ENCODE results near the gene KRT28.

Gene KRT28

GRCh38 chr17:40827746-40828453 lies 28.1 kb upstream of the KRT28 start:
- no peaks in the 10 kb centered on the region for H3K9me3 Mint-ChIP-seq
- no peaks in the 10 kb centered on the region for H3K36me3 Mint-ChIP-seq (ENCODE audit: insufficient read depth)
- peak overlapping the region; percentile 1 for H3K27ac Mint-ChIP-seq (ENCODE audit: low read depth)
- ATAC-seq (replicated peaks; ENCODE audit: extremely low read depth, poor library complexity, severe bottlenecking) (peak; percentile 52), DNase-seq (ENCODE audit: low spot score in 2 of 2) (no peak)
- H3K27me3 Mint-ChIP-seq = no peaks in the 10 kb centered on the region
- no peak overlapping the region for H3K4me3 Mint-ChIP-seq
- H3K4me1 Mint-ChIP-seq = peaks cover 11% of the 10 kb centered on the region

GRCh38 chr17:40825599-40825998 lies 25.8 kb upstream of the KRT28 start:
- Mint-ChIP-seq H3K36me3 (ENCODE audit: insufficient read depth) (peaks cover 3% of the 10 kb centered on the region), H3K27me3 (no peaks in the 10 kb centered on the region)
- ATAC-seq (replicated peaks; ENCODE audit: extremely low read depth, poor library complexity, severe bottlenecking) = no peak

GRCh38 chr17:40824015-40824832 lies 24.5 kb upstream of the KRT28 start:
- ATAC-seq (replicated peaks; ENCODE audit: extremely low read depth, poor library complexity, severe bottlenecking) = no peak
- Mint-ChIP-seq H3K27ac (ENCODE audit: low read depth) (no peak overlapping the region), H3K27me3 (no peaks in the 10 kb centered on the region), H3K4me1 (peaks cover 18% of the 10 kb centered on the region), H3K9me3 (no peaks in the 10 kb centered on the region), H3K36me3 (ENCODE audit: insufficient read depth) (peaks cover 3% of the 10 kb centered on the region), H3K4me3 (no peak overlapping the region)
- no peak for DNase-seq (ENCODE audit: low spot score in 2 of 2)

More at GRCh38 chr17:40825599-40825998, 25.8 kb upstream of the KRT28 start:
- Mint-ChIP-seq H3K4me1 (peaks cover 11% of the 10 kb centered on the region), H3K27ac (ENCODE audit: low read depth) (no peak overlapping the region), H3K9me3 (no peaks in the 10 kb centered on the region), H3K4me3 (no peak overlapping the region)
- DNase-seq (ENCODE audit: low spot score in 2 of 2) = no peak

- no peak within 1 kb of the TSS for H3K4me3 Mint-ChIP-seq
- H3K27ac Mint-ChIP-seq (ENCODE audit: low read depth) = no peak within 1 kb of the TSS
- peaks cover 13% of the 10 kb centered on the region for H3K36me3 Mint-ChIP-seq (ENCODE audit: insufficient read depth)
- DNase-seq (ENCODE audit: low spot score in 2 of 2) = no peak
- peaks cover 17% of the 10 kb centered on the region for H3K4me1 Mint-ChIP-seq
- ATAC-seq (replicated peaks; ENCODE audit: extremely low read depth, poor library complexity, severe bottlenecking) = no peak
- peaks cover 3% of the 10 kb centered on the region for H3K9me3 Mint-ChIP-seq
- H3K27me3 Mint-ChIP-seq = no peaks in the 10 kb centered on the region
Measured at GRCh38 chr17:40822132-40822812, 22.5 kb upstream of the KRT28 start, which contains the start of gene KRT10. KRT10 (minus strand) TSS chr17:40822614; CDS start chr17:40822585, 29 bp downstream.

GRCh38 chr17:40821536-40821935 lies 21.8 kb upstream of the KRT28 start:
- Mint-ChIP-seq H3K9me3 (peaks cover 7% of the 10 kb centered on the region), H3K4me3 (no peak overlapping the region), H3K27me3 (no peaks in the 10 kb centered on the region), H3K36me3 (ENCODE audit: insufficient read depth) (peaks cover 18% of the 10 kb centered on the region), H3K27ac (ENCODE audit: low read depth) (no peak overlapping the region), H3K4me1 (peaks cover 21% of the 10 kb centered on the region)
- DNase-seq (ENCODE audit: low spot score in 2 of 2) (no peak), ATAC-seq (replicated peaks; ENCODE audit: extremely low read depth, poor library complexity, severe bottlenecking) (no peak)

- ATAC-seq (replicated peaks; ENCODE audit: extremely low read depth, poor library complexity, severe bottlenecking) = no peak
- H3K4me3 Mint-ChIP-seq = peak overlapping the region; percentile 86
- H3K9me3 Mint-ChIP-seq = peaks cover 7% of the 10 kb centered on the region
- peaks cover 21% of the 10 kb centered on the region for H3K4me1 Mint-ChIP-seq
- peak overlapping the region; percentile 57 for H3K27ac Mint-ChIP-seq (ENCODE audit: low read depth)
- peaks cover 18% of the 10 kb centered on the region for H3K36me3 Mint-ChIP-seq (ENCODE audit: insufficient read depth)
- H3K27me3 Mint-ChIP-seq = no peaks in the 10 kb centered on the region
- DNase-seq (ENCODE audit: low spot score in 2 of 2) = no peak
Measured at GRCh38 chr17:40820228-40820838, 20.6 kb upstream of the KRT28 start.

- H3K4me3 Mint-ChIP-seq = peak overlapping the region; percentile 86
- no peak for DNase-seq (ENCODE audit: low spot score in 2 of 2)
Measured at GRCh38 chr17:40819528-40820125, 19.9 kb upstream of the KRT28 start.

GRCh38 chr17:40818733-40819527 lies 19.2 kb upstream of the KRT28 start:
- H3K36me3 Mint-ChIP-seq (ENCODE audit: insufficient read depth) = peaks cover 18% of the 10 kb centered on the region
- peaks cover 13% of the 10 kb centered on the region for H3K27me3 Mint-ChIP-seq
- peak overlapping the region; percentile 86 for H3K4me3 Mint-ChIP-seq
- ATAC-seq (replicated peaks; ENCODE audit: extremely low read depth, poor library complexity, severe bottlenecking) (peak; percentile 87), DNase-seq (ENCODE audit: low spot score in 2 of 2) (peak; percentile 71 to 72)
- peaks cover 7% of the 10 kb centered on the region for H3K9me3 Mint-ChIP-seq
- peaks cover 21% of the 10 kb centered on the region for H3K4me1 Mint-ChIP-seq
- H3K27ac Mint-ChIP-seq (ENCODE audit: low read depth) = peak overlapping the region; percentile 95

More at GRCh38 chr17:40819528-40820125, 19.9 kb upstream of the KRT28 start:
- peaks cover 7% of the 10 kb centered on the region for H3K9me3 Mint-ChIP-seq
- H3K27me3 Mint-ChIP-seq = peaks cover 6% of the 10 kb centered on the region
- ATAC-seq (replicated peaks; ENCODE audit: extremely low read depth, poor library complexity, severe bottlenecking) = no peak
- peak overlapping the region; percentile 57 for H3K27ac Mint-ChIP-seq (ENCODE audit: low read depth)
- peaks cover 21% of the 10 kb centered on the region for H3K4me1 Mint-ChIP-seq
- H3K36me3 Mint-ChIP-seq (ENCODE audit: insufficient read depth) = peaks cover 18% of the 10 kb centered on the region

- peaks cover 7% of the 10 kb centered on the region for H3K9me3 Mint-ChIP-seq
- ATAC-seq (replicated peaks; ENCODE audit: extremely low read depth, poor library complexity, severe bottlenecking) (no peak), DNase-seq (ENCODE audit: low spot score in 2 of 2) (no peak)
- peak overlapping the region; percentile 86 for H3K4me3 Mint-ChIP-seq
- peaks cover 21% of the 10 kb centered on the region for H3K4me1 Mint-ChIP-seq
- H3K27me3 Mint-ChIP-seq = peaks cover 19% of the 10 kb centered on the region
- peaks cover 18% of the 10 kb centered on the region for H3K36me3 Mint-ChIP-seq (ENCODE audit: insufficient read depth)
- H3K27ac Mint-ChIP-seq (ENCODE audit: low read depth) = peak overlapping the region; percentile 95
Measured at GRCh38 chr17:40818343-40818732, 18.6 kb upstream of the KRT28 start.

GRCh38 chr17:40817103-40817682 lies 17.4 kb upstream of the KRT28 start:
- Mint-ChIP-seq H3K4me1 (peaks cover 21% of the 10 kb centered on the region), H3K27me3 (peaks cover 30% of the 10 kb centered on the region), H3K9me3 (peaks cover 7% of the 10 kb centered on the region), H3K4me3 (peak overlapping the region; percentile 52), H3K36me3 (ENCODE audit: insufficient read depth) (peaks cover 16% of the 10 kb centered on the region), H3K27ac (ENCODE audit: low read depth) (peak overlapping the region; percentile 59)
- no peak for ATAC-seq (replicated peaks; ENCODE audit: extremely low read depth, poor library complexity, severe bottlenecking)
- DNase-seq (ENCODE audit: low spot score in 2 of 2) = no peak

- Mint-ChIP-seq H3K4me3 (no peak overlapping the region), H3K36me3 (ENCODE audit: insufficient read depth) (peaks cover 16% of the 10 kb centered on the region), H3K4me1 (peaks cover 21% of the 10 kb centered on the region), H3K27me3 (peaks cover 36% of the 10 kb centered on the region), H3K9me3 (peaks cover 7% of the 10 kb centered on the region), H3K27ac (ENCODE audit: low read depth) (no peak overlapping the region)
- no peak for ATAC-seq (replicated peaks; ENCODE audit: extremely low read depth, poor library complexity, severe bottlenecking)
- DNase-seq (ENCODE audit: low spot score in 2 of 2) = no peak
Measured at GRCh38 chr17:40816569-40816968, 16.8 kb upstream of the KRT28 start.

All from central memory CD8-positive, alpha-beta T cell (primary cell).